Nucleus accumbens (tissue), 56 donors: ENCODE measurements around the gene SUGT1.

Experiments
- DNase-seq, 56 donors: peaks; one replicate each; lab custom pipeline; 2025; lab: John Stamatoyannopoulos, UW

Gene SUGT1

DNA sequence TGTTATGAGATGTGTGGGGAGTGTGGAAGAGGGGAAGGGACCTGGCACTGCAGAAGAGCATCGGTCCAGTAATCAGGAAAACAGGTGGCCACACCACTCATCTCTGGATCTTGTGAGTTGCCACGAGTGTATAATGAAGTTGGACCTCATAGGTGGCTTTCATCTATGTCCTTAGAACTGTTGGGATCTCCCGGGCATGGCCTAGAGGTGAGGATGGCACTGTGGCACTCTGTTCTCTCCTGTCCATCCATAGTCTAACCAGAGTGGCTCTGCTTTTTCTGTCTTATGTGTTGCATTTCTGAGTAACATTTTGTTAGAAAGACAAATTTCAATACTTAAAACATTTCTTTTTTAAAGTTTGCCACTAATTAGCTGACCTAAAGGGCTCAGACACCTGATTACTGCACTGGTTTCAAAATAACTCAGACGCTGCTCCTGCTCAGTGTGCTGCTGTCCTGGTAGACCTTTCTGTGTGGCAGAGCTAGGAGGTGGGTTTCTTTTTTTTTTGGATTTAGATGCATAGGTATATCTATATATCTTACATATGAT lies 81.5 kb downstream of the SUGT1 start:
- no peak for DNase-seq

DNA sequence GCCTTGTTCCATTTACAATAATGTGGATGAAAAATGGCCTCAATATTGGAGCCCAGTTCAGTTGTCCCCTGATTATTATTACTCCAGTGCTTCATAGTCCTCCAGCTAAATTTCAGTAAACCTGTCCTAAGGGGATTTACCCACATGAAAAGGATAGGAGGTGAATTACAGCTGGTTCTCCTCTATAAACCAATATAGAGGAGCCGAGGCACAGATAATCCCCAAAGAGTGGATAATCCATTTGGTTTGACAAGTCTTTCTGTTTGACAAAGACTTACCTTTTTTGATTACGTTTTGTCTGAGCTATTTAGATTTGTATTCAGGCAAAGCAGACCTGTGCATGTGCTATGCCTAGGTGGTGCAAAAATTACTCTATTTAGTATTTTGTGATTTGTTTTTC lies 84.3 kb downstream of the SUGT1 start:
- DNase-seq, result no peak

DNA sequence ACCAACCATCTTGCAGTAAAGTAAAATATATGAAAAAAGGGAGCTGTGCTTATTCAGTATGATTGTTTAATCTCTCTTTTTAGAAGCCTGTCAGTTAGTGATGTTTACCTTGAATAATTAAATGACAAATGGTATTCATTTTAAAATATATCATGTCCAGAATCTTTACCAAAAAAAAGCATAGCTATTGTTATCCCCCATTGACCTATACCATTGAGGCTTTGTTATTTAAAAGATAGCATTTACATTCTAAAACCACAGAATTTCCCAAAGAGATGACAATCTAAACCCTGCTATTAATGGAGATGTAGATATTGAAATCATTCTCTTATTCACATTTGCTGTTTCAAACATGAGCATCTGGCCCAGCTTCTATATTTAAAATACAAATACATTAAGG lies 84.8 kb downstream of the SUGT1 start:
- no peak for DNase-seq

DNA sequence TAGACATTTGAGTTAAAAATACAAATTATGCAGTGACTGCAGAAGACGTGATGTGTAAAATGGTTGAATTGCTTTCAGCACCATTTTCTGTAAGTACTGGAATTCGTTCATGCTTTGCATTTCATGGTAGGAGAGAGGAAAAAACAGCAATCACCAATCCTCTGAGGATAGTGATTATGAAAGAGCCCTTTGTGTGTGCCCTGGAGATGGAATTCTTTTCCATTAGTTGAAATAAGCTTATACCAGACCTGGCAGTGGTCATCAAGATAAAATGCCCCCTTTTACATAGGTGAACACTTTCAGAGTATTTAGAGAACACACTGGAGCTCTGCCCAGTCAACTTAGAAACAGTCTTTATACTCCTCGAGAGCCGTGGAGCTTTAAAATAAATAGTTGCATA lies 85.3 kb downstream of the SUGT1 start:
- DNase-seq, result no peak

- peak in 47 of 56 donors; percentile 2 to 72 (median 37) for DNase-seq
Observed at GRCh38 chr13:52738719-52739467, 86.3 kb downstream of the SUGT1 start.

DNA sequence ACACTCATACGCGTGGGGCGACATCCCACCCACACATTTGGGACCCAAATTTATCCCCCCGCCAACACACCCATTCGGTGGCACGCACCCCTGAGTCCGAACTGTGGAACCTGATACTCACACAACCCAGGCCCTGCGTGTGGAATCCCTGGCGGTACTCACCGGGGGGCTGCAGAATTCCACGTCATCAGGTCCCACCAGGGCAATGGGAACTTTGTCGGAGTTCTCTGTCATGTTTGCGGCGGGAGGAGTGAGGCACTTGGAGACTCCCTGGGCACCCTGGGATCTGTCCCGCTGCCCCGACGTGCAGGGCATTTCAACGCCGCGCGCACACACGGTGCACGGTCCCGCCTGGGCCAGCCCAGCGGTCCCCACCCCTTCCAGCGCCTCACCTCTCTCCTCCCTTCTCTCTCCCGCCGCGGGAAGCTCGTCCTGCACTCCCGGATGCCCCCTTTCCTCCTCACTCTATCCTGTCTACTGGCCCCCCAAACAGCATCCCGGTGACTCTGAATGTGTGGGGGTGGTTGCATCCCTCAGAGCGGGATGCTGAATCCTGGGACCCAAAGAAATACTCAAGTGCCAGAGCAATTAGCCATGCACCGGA lies 86.9 kb downstream of the SUGT1 start, which contains the start of gene CNMD:
TSS of gene CNMD (minus strand) at position 353 of the 604 bp plus-strand sequence. CDS start at position 234, 119 bp downstream.
- peak in 5 of 56 donors; percentile 16 to 54 (median 19) for DNase-seq

DNA sequence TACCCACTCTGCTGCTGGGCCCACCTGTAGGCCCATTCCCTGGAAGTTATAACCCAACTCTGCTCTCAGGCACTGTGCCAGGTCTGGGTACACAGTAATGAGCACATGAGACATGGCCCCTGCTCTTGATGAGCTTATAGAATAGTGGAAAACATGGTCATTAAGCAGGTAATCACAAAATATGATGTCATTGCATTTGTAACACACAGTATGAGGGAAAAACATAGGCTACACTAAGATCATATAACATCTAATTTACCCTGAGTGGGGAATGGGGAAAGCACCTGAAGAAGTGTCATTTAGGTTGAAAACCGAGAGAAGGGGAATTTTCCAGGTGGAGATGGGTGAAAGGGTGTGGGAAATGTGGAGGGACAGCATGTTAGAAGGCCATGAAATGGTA lies 90.9 kb downstream of the SUGT1 start:
- DNase-seq, result no peak

- DNase-seq, result no peak
Observed at GRCh38 chr13:52743988-52744387, 91.4 kb downstream of the SUGT1 start.

DNA sequence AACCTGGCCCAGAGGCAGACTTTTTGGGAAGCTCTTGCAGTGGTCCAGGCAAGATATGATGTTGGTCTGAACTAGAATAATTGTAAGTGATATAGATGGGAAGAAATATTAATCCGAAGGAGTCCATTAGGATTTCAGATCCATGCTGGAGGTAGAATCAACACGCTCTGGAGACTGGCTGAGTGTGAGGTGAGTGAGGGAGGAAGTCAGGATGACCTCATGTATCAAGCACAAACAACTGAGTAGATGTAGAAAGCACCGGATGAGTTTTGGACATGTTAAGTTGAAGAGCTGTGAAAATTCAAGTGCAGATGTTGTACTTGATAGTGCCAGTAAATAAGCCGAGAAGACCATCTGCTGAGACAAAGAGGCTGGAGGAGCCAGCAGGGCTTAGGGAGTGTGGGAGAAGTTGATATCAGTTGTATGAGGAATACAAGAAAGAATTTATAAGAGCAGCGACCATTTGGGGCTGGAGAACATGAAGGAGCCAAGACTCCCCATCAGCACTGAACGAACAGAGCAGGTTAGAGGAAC lies 92.3 kb downstream of the SUGT1 start:
- no peak for DNase-seq

- DNase-seq, result no peak
Observed at GRCh38 chr13:52746141-52746540, 93.5 kb downstream of the SUGT1 start.

DNA sequence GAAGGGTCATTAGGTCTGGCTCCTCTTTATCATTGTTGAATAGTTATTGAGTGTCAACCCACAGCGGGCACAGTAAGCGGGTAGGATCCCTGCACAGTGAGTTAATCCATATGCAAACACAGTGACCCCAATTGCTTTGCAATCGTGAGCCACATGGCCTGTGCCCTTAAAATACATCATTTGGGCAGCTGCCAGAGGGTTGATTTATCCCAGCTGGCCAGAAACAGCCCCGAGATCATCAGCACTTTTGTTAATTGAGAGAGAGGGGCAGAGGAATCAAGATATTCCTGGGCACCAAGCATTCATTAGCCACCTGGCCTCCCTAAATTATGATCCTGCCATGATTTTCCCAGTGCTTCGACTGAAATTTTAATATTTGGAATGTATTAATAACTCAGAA lies 96.8 kb downstream of the SUGT1 start:
- no peak for DNase-seq
